Measurements from ENCODE around the gene ACSF3.

- TF ChIP-seq POLR2AphosphoS5 (IDR thresholded peaks at IDR 0.05; ENCODE audit: low read depth, low read length) (no peak), CTCF (IDR thresholded peaks at IDR 0.05) (no peak), TCF7L2 (IDR thresholded peaks at IDR 0.05; ENCODE audit: low read depth, low read length) (no peak), REST (IDR thresholded peaks at IDR 0.05; ENCODE audit: insufficient read depth in 1 of 2, low read depth in 2 of 2, low read length in 1 of 2) (no peak), SIN3A (IDR thresholded peaks at IDR 0.05; ENCODE audit: borderline replicate concordance, insufficient read depth, low read depth, low read length) (no peak)
Observed at GRCh38 chr16:89197633-89198416, 104.2 kb downstream of the ACSF3 start.

All from Panc1 (cell line).